ENCODE results near the gene ANO6. TPM values are rescaled to one million over a fixed set of nuclear protein-coding genes. Genes with fewer than 3 reads are reported as not detected.

The ANO6 gene
- total RNA-seq, 1 experiment from 2014 or later, result 62.1 TPM

DNA sequence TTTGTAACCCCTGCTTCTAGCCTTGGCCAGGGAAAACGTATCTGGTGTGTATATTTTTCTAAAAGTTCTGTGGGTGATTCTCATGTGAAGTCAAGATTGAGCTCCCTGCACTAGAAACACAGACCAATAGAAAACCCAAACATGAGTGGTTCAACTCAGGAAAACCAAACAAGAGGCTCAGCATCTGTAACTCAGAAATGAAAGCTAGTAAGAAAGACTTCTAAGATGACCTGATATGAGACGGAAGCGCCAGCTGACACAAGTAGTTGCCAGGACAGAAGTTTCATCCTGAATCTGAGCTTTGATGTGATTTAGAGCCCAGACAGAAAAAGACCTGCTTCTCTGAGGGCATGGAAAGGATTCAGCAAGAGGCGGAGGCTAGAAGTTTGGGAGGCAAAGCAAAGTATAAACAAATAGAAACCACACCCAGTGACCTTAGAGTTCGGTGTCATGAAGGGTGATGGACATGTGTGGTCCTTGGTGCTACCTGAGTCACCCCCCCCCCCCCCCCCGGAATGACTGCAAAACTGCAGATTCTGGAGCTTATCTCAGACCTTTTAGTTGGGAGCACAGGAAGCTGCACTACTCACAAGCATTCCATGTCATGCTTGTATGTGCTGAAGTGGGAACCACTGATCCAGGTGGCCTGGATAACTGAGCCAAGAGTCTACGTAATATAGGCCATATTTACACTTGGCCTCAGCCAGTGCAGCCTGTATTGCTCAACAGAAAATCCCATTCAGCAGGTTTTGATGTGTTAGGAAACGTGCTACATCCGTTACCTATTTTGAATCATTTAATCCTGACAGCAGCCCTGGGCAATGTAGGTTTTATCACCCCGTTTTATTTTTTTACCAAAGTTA is 191.3 kb downstream of the ANO6 start:
- no peak for DNase-seq (ENCODE audit: low read depth)

- DNase-seq (ENCODE audit: low read depth), result no peak
These were observed 192.3 kb downstream of the ANO6 start for GRCh38 chr12:45407981-45408728.

DNA sequence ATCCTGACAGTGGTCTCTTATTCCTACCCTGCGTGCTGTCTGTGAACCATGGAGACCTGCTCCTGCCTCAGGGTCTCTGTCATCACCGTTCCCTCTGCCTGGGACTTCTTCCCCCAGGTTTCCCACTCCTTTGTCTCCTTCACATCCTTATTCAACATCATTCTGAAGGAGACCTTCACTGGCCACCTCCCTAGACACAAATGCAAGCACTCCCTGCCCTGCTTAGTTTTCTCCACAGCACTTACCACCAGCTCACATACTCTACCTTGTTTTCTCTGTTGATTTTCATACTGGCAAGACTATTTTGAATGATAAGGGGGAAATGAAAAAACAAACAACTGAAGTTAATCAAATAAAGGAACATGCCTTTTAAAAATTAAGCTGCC is 192.8 kb downstream of the ANO6 start:
- DNase-seq (ENCODE audit: low read depth), result no peak

DNA sequence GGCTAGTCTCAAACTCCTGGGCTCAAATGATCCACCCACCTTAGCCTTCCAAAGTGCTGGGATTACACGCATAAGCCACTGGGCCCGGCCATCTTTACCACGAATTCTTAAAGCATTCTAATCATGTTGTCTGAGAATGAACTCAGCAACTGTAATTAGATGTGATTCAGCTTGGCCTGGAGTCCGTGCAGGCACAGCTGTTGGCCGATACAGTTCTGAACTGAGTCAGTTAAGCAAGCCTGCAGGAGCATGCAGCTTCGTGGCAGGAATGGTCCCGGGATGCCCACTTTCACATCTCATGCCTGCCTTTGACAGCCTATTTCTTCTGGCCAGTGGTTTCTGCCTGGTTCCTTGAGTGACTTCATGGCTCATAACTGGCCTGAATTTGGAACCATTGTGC is 194.1 kb downstream of the ANO6 start:
- peak; percentile 77 for DNase-seq (ENCODE audit: low read depth)

DNA sequence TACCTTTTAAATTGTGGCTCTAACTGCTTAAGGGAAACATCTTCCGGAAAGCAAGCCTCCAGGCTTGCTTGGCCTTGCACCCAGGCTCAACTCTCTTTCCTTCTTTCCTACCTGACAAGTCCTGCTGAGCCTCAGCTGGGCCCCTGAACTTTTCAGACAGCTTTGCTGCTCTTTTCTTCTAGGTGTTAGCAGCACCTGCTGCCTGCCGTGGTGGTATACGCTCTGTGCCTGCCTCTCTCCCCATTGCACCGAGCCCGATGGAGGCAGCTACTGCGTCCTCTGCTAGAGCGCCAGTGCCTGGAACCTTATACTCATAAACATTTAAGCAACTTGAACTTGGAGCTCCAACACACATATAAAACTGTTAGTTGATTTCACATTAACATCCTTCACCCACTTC is 195.7 kb downstream of the ANO6 start:
- no peak for DNase-seq (ENCODE audit: low read depth)

- DNase-seq (ENCODE audit: low read depth), result peak; percentile 100
These were observed 199.5 kb downstream of the ANO6 start for GRCh38 chr12:45415393-45415817.

- DNase-seq (ENCODE audit: low read depth), result no peak
These were observed 200.2 kb downstream of the ANO6 start for GRCh38 chr12:45416126-45416525.

- DNase-seq (ENCODE audit: low read depth), result no peak
These were observed 202.6 kb downstream of the ANO6 start for GRCh38 chr12:45418520-45418919.

- DNase-seq (ENCODE audit: low read depth), result no peak
These were observed 203.5 kb downstream of the ANO6 start for GRCh38 chr12:45419317-45419814.

DNA sequence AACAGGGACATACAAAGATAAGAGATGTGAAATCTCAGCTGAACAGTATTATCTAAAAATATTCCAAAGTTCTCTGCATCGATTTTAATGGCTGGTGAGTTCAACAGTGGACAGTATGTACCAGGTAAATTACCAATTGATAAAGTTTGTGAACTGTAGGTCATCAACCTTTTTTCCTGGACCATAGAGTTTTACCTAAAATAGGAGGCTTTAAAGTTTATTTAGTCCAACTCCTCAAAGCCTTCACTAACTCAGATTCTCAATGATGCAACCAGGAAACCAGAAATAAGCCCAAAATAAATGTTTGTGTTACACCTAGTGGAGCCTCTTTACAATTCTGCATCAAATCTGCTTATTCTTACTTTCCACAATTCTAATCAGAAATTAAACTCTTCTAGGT is 205.8 kb downstream of the ANO6 start:
- no peak for DNase-seq (ENCODE audit: low read depth)

- no peak for DNase-seq (ENCODE audit: low read depth)
These were observed 208.0 kb downstream of the ANO6 start for GRCh38 chr12:45423931-45424330.

- DNase-seq (ENCODE audit: low read depth), result no peak
These were observed 209.5 kb downstream of the ANO6 start for GRCh38 chr12:45425426-45425825.

GRCh38 chr12:45426294-45426693 is 210.4 kb downstream of the ANO6 start:
- DNase-seq (ENCODE audit: low read depth), result no peak

DNA sequence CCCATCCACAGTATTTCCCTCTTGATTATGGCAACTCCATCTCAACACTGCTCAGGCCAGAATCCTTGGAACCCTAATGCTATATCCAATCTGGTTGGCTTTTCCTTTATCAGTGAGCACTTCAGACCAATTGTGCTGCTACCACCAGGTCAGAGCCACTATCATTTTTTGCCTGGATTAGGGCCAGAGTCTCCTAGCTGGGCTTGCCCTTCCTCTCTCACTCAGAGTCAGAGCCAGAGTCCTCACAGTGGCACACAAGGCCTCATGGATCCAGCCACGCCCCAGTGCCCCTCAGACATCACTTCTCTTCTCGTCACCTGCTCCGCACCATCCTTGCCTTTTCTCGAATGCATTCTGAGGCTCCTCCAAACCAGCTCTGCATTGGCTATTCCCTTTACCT is 211.1 kb downstream of the ANO6 start:
- DNase-seq (ENCODE audit: low read depth), result no peak

DNA sequence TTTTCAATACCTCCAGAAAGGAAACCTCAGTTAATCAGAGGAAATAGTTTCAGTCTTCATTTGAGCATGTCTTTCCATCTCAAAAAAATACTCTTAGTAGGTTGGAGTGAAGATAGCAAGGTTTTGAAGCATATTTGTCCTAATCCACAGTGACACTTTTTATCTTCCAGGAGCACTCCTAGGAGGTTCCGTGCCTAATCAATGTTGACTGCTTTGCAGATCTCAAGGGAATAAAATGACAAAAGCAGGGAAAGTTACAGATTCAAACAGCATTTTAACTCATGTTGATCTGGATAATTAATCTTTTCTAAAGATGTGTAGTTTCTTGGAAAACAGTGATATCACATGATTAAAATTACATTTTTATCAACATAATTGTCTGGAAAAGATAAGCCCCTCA is 213.9 kb downstream of the ANO6 start:
- DNase-seq (ENCODE audit: low read depth), result no peak

DNA sequence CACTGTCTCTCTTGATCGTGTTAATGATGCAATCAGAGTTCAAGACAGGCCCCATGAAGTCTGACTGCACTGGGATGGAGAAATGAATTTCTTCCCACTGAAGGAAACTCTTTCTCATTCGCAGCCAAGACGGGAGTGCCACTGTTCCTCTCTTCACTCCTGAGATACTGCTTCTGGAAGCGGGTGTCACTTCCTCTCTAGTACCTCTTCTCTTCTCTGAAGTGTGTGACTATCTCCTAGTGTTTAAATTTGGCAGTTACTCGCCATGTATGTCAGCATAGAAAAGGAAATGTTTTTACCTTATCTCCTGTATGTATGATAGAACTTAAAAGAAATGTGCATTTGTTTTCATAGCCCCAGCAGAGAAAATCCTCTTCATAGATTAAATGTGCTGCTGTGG is 215.2 kb downstream of the ANO6 start:
- no peak for DNase-seq (ENCODE audit: low read depth)

GRCh38 chr12:45432710-45433109 is 216.8 kb downstream of the ANO6 start:
- DNase-seq (ENCODE audit: low read depth), result no peak

GRCh38 chr12:45433441-45433868 is 217.6 kb downstream of the ANO6 start:
- no peak for DNase-seq (ENCODE audit: low read depth)

- DNase-seq (ENCODE audit: low read depth), result no peak
These were observed 218.2 kb downstream of the ANO6 start for GRCh38 chr12:45434094-45434493.

DNA sequence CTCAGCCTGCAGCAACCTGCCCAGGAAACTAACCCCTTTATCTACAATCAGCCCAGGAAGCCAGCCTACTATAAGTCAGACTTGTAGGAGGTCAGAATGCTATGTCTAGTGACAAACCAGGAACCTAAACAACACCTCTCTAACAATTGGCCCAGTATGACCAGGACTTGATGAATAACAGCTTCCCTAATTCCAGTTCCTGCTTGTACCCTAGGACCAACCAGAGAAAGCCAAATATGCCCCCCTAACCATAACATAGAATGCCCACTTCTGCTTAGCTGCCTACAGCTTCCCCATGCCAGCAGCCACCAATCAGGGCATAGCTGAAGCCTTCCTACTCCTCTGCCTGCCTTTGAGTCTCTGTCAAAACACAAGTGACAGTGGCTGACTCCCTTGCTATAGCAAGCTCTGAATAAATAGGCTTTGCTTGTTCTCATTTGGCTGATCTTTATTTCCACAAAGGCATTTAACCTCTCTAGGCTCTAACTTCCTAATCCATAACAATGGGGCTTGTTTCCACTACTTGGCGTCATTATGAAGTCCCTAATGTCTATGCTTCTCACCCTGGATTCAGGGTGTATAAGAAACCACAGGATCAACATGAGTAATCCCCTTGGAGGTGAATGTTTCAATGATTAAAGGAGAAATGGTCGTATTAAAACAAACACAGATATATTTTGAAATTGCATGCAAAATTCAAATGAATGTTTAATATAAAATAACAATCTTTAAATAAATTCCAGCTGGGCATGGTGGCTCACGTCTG is 220.2 kb downstream of the ANO6 start:
- DNase-seq (ENCODE audit: low read depth), result peak; percentile 14

DNA sequence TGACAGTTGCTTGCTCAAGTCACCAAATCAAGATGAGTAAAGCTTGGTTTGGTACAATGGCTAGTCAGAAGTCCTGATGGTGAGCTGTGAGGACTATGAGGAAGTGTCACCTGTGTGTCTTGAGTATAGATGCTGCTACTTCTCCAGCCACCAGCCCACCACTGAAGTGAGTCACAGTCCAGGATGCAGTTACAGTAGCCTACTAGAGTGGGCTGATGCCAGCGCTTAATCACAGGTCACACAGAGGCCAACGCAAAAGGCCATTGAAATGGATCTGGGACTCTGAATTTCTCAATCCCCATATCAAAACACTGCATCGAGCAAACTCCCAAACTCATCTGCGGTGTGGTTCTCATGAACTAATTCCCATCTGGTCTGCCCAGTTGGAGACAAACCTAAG is 223.1 kb downstream of the ANO6 start:
- peak; percentile 56 for DNase-seq (ENCODE audit: low read depth)

DNA sequence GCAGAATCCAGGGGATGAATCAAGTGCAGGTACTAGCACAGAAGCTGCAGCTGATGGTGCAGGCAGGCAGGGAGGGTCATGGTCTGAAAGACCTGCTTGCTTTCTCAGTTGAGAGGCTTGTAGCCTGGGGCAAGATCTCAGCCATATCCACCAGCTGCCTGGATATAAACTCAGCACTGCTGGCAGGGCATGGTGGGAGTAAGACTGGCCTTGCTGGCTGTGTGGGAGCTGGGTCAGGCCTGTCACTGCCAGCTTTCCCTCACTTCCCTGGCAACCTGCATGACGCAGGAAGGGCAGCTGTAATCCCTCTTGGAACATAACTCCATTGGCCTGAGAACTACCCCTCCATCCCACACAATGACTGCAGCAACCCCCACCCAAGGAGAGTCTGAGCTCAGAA is 230.1 kb downstream of the ANO6 start:
- peak; percentile 45 for DNase-seq (ENCODE audit: low read depth)

All from RPMI7951 (cell line).